Neural cell (in vitro differentiated cells): Measurements from ENCODE around the gene ACTL9. TPM values are rescaled to one million over a fixed set of nuclear protein-coding genes. Genes with fewer than 3 reads are reported as not detected.

Experiments
- H2AFZ ChIP-seq: fragments of 200-600, 300-800 bp; sonication (generic), shearing (Covaris generic); 2 replicates; pipeline ENCODE4 v1.6.0; 2014; ENCODE audit warnings: low read depth, mild to moderate bottlenecking, antibody characterized with exemption, low read length, moderate library complexity
- H3F3A ChIP-seq: fragments of 200-600 bp; shearing (Covaris generic); 2 replicates; pipeline ENCODE4 v1.6.1; 2016; ENCODE audit warnings: mild to moderate bottlenecking, moderate library complexity, mixed read lengths, antibody characterized with exemption, low read length; ENCODE audit not compliant: insufficient read depth, poor library complexity, severe bottlenecking
- H3K27ac ChIP-seq: fragments of 200-600, 300-800 bp; sonication (generic), shearing (Covaris generic); 2 replicates; pipeline ENCODE4 v1.5.1; 2014; ENCODE audit warnings: mild to moderate bottlenecking, low read length, moderate library complexity
- H3K27me3 ChIP-seq: fragments of 300-800, 200-600 bp; sonication (generic), shearing (Covaris generic); 2 replicates; pipeline ENCODE4 v1.6.0; 2014; ENCODE audit warnings: mild to moderate bottlenecking, low read depth, low read length, moderate library complexity; ENCODE audit not compliant: insufficient read depth
- H3K36me3 ChIP-seq: fragments of 300-800, 200-600 bp; sonication (generic), shearing (Covaris generic); 2 replicates; pipeline ENCODE4 v1.5.1; 2014; ENCODE audit warnings: mild to moderate bottlenecking, antibody characterized with exemption, low read length, moderate library complexity; ENCODE audit not compliant: insufficient read depth
- H3K4me2 ChIP-seq: fragments of 300-800, 200-600 bp; sonication (generic), shearing (Covaris generic); 2 replicates; pipeline ENCODE4 v1.6.0; 2014; ENCODE audit warnings: mild to moderate bottlenecking, low read length
- H3K4me3 ChIP-seq: fragments of 300-800, 200-600 bp; sonication (generic), shearing (Covaris generic); 2 replicates; pipeline ENCODE4 v1.5.1; 2014; ENCODE audit warnings: mild to moderate bottlenecking, low read length, moderate library complexity
- H3K79me2 ChIP-seq: fragments of 200-600 bp; shearing (Covaris generic); replicated peaks from 2 replicates; pipeline ENCODE4 v1.6.0; 2014; ENCODE audit warnings: mild to moderate bottlenecking, low read length, moderate library complexity; ENCODE audit not compliant: insufficient read depth
- H3K9ac ChIP-seq: fragments of 300-800, 200-600 bp; sonication (generic), shearing (Covaris generic); 2 replicates; pipeline ENCODE4 v1.6.1; 2016; ENCODE audit warnings: mild to moderate bottlenecking, low read length, mixed read lengths
- H3K9me2 ChIP-seq: fragments of 200-600 bp; shearing (Covaris generic); 2 replicates; pipeline ENCODE4 v1.6.1; 2016; ENCODE audit warnings: mild to moderate bottlenecking, low read length, mixed read lengths; ENCODE audit not compliant: insufficient read depth
- H3K9me3 ChIP-seq: fragments of 200-600, 300-800 bp; sonication (generic), shearing (Covaris generic); 2 replicates; pipeline ENCODE4 v1.6.1; 2016; ENCODE audit warnings: mild to moderate bottlenecking, mixed run types, low read length, moderate library complexity, mixed read lengths
- H4K20me1 ChIP-seq: fragments of 200-600 bp; shearing (Covaris generic); 2 replicates; pipeline ENCODE4 v1.6.1; 2016; ENCODE audit warnings: mild to moderate bottlenecking, mixed run types; ENCODE audit not compliant: insufficient read depth
- CTCF ChIP-seq: fragments of 450-650 bp; IDR thresholded peaks from 2 replicates; pipeline ENCODE4 v1.5.1; 2014; ENCODE audit warnings: antibody characterized with exemption, mild to moderate bottlenecking, moderate library complexity; ENCODE audit not compliant: poor library complexity, severe bottlenecking
- EP300 ChIP-seq: fragments of 450-650 bp; conservative IDR thresholded peaks from 2 replicates; pipeline ENCODE4 v1.6.1; 2014; ENCODE audit warnings: antibody characterized with exemption, mild to moderate bottlenecking, moderate library complexity; ENCODE audit not compliant: poor library complexity, severe bottlenecking
- EZH2 ChIP-seq: fragments of 200-600, 300-800 bp; shearing (Covaris generic), sonication (generic); IDR thresholded peaks from 2 replicates; pipeline ENCODE4 v1.6.1; 2014; ENCODE audit warnings: antibody characterized with exemption, low read length, borderline replicate concordance, mild to moderate bottlenecking; ENCODE audit not compliant: insufficient read depth, poor library complexity, severe bottlenecking
- MXI1 ChIP-seq: fragments of 450-650 bp; conservative IDR thresholded peaks from 2 replicates; pipeline ENCODE4 v1.6.1; 2014; ENCODE audit warnings: antibody characterized with exemption, mild to moderate bottlenecking; ENCODE audit not compliant: poor library complexity, severe bottlenecking
- POLR2AphosphoS5 ChIP-seq: IDR thresholded peaks from 2 replicates; pipeline ENCODE4 v1.6.1; 2012
- RAD21 ChIP-seq: fragments of 450-650 bp; conservative IDR thresholded peaks from 2 replicates; pipeline ENCODE4 v1.6.1; 2014; ENCODE audit warnings: antibody characterized with exemption, mild to moderate bottlenecking, moderate library complexity
- REST ChIP-seq: IDR thresholded peaks from 2 replicates; pipeline ENCODE4 v1.6.1; 2012; ENCODE audit warnings: borderline replicate concordance
- SMC3 ChIP-seq: fragments of 450-650 bp; conservative IDR thresholded peaks from 2 replicates; pipeline ENCODE4 v1.6.1; 2014; ENCODE audit warnings: antibody characterized with exemption, mild to moderate bottlenecking, moderate library complexity; ENCODE audit not compliant: poor library complexity
- TAF1 ChIP-seq: IDR thresholded peaks from 2 replicates; pipeline ENCODE4 v1.6.1; 2012; ENCODE audit warnings: low read depth
- polyA plus RNA-seq: library from polyadenylated mRNA; depleted of rRNA; stranded (reverse); fragments of >200 nt; gene quantifications from 2 replicates; pipeline ENCODE4 v1.2.3, GENCODE V29; 2014

The ACTL9 gene
- polyA plus RNA-seq, 1 donor from 2014 or later, result not detected

GRCh38 chr19:8682472-8682871 lies 16.1 kb downstream of the ACTL9 start:
- Histone ChIP-seq H3F3A (no peaks in the 10 kb centered on the region), H3K4me3 (no peak overlapping the region), H3K27me3 (no peaks in the 10 kb centered on the region), H3K9me2 (no peaks in the 10 kb centered on the region), H4K20me1 (no peaks in the 10 kb centered on the region), H3K36me3 (no peaks in the 10 kb centered on the region), H3K79me2 (no peaks in the 10 kb centered on the region), H3K9me3 (no peaks in the 10 kb centered on the region), H3K27ac (no peak overlapping the region), H2AFZ (no peak overlapping the region), H3K4me2 (no peak overlapping the region), H3K9ac (no peak overlapping the region)
- TF ChIP-seq EZH2 (no peak), CTCF (no peak), EP300 (no peak), SMC3 (no peak), POLR2AphosphoS5 (no peak), TAF1 (no peak), RAD21 (no peak), REST (no peak), MXI1 (no peak)

DNA sequence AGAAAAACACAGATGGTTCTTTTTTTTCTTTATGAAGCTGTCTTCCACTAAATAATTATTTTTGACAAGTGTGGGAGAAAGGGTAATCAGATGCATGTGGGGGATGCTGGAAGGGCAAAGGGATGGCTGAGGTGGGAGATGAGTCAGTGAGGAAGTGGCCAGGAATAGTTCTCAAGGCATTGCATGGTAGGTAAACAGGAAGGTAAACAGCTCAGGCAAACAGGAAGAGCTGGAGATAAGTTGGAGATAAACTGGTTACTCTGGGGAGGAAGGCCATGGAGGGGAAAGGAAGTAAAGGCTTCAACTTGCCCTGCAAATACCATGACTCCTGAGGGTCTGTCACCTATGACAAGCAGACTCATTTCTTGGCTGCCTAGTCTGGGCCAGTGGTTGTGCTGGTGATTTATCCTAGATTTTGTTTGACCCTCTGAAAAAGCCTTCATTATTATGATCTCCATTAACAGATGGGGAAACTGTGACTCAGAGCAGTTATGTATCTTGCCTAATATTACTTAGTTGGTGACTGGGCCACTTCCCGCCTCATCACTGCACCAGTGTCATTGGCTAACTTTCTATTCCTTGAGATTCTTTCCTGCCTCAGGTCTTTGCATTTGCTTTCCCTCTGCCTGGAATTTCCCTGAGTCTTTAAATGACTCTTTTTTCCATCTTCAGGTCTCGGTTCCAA lies 17.1 kb downstream of the ACTL9 start:
- Histone ChIP-seq H4K20me1 (no peaks in the 10 kb centered on the region), H3K36me3 (no peaks in the 10 kb centered on the region), H3K9me3 (no peaks in the 10 kb centered on the region), H2AFZ (no peak overlapping the region), H3K27me3 (no peaks in the 10 kb centered on the region), H3F3A (no peaks in the 10 kb centered on the region), H3K79me2 (no peaks in the 10 kb centered on the region), H3K27ac (no peak overlapping the region), H3K9ac (no peak overlapping the region), H3K4me3 (no peak overlapping the region), H3K4me2 (no peak overlapping the region), H3K9me2 (no peaks in the 10 kb centered on the region)
- no peak for TF ChIP-seq EZH2
- no peak for TF ChIP-seq SMC3
- TF ChIP-seq CTCF, result no peak
- TF ChIP-seq EP300, result no peak
- TF ChIP-seq TAF1, result no peak
- no peak for TF ChIP-seq POLR2AphosphoS5
- no peak for TF ChIP-seq MXI1
- no peak for TF ChIP-seq REST
- no peak for TF ChIP-seq RAD21
